Femur (tissue), 1 donor: ENCODE results near the gene CHCHD6.
A peak's percentile ranks its signal among the peaks of the same experiment; 100 is the strongest.

ENCODE experiments used
- DNase-seq: peaks from one replicate; pipeline ENCODE4 v3.0.0-alpha.2; 2017

Gene CHCHD6

DNA sequence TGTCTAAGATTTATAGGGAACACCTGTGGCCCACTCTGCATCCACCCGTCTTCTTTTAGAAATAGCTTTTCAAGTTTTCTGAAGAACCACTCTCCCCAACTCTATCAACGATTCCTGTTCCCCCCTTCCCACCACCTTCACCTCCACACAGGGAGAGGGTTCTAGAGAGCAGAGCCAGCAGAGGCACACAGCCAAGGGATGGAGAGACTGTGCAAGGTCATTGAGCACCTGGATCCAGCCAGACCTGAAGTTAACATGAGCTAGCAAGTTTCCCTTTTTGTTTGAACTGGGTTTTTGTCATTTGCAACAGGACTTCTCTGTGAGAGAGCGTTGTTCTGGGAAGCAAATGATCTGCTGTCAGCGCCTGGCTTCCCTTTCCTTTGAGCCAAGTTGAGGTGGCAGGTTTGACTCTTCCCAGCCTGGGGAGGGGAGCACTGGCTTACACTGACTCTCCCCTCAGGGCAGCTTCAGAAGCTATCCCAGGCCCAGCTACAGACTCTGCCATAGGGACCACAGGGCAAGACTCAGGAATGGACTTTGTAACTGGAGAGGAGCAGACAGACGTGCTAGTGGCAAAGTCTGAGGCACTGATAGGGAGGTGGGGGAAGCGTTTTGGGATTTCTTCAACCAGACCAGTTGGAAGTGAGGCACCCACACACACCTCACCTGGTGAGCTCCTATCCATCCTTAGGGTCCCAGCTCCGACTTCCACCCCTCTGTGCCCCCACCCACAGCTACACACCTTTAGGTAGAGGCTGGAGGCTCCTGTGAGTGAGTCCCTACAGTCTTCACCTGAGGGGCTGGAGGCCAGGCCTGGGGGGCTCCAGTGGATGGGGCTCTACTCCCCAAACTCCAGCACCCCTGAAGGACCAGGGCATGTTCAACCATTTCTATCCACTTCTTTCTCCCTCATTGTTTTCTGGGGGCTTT is 259.5 kb downstream of the CHCHD6 start:
- no peak for DNase-seq

GRCh38 chr3:126964261-126964660 is 260.2 kb downstream of the CHCHD6 start:
- no peak for DNase-seq

GRCh38 chr3:126964950-126965349 is 260.9 kb downstream of the CHCHD6 start:
- no peak for DNase-seq

DNA sequence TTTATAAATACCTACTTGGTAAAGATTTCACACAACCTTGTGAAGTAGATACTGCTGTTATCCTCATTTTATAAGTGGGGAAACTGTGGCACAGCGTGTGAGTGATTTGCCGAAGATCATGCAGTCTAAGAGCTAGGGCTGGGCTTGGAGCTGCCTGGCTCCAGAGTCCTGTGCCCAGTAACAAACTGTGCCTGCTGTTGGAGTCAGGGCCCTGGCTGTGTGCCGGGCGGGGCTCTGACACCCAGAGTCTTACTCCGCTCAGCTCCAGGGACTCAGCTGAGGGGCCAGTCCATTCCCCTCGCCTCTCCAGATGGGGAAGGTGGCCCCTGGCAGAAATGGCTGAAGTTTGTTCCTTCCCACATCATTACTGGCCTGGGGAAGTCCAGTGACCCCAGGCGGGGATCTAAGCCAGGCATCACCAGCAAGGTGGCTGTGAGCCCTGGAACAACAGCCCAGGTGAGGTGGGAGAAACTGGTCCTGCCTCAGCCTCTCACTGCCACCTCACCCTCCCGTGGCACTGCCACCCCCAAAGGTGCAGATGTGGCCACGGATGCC is 261.6 kb downstream of the CHCHD6 start:
- DNase-seq = no peak

DNA sequence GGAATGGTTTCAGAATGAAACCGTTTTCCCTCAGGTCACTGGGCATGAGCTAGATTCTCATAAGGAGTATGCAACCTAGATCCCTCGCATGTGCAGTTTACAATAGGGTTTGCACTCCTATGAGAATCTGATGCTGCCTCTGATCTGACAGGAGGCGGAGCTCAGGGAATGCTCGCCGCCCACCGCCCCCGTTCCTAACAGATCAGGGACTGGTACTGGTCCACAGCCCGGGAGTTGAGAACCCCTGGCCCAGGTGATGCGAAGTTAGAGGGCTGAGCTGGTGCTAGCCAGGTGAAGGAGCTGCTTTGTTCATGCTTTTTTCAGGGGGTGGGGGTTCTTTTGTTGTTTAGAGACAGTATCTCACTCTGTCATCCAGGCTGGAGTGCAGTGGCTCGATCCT is 263.3 kb downstream of the CHCHD6 start:
- DNase-seq = no peak

DNA sequence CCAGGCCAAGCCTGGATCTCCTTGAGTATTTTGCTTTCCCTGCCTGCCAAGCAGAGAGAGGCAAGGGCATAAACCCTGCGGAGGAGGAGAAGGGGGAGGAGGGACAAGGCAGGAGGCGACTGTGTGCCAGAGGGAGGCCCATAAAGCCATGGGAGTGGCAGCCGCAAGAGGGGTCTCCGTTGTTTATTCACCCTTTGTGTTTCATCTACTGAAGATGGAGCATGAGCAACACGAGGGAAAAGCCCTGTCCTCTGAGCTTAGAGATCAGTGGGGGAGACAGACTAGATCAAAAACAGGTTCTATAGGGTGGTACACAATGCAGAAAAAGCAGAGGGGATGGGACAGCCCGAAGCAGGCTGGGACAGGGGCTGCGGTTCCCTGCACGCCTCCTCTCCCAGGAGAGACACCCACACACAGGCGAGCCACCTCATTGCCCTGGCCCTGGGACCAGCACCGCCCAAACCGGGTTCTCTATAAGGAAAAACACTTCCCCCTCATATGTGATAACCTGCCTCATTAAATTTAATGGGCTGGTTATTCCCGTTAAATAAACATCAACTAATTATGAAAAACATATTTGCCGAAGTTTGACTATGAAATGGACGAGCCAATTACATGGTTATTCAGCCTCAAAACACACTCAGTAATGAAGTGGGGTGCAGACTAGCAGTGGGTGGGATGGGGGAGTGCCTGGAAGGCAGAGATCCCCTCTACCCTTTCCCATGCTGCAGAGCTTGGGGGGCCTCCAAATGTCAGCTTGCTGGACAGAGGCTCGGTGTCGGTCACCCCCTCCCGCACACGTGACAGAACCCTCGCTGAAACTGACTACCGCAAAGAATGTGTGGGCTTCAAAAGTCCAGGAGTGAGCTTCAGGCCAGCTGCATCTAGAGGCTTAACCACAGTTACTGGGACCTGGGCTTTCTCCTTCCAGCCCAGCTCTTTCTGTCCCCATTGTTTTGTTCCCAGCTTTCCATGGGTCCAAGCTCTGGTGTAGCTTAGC is 264.7 kb downstream of the CHCHD6 start:
- no peak for DNase-seq

GRCh38 chr3:126969586-126969985 is 265.5 kb downstream of the CHCHD6 start:
- DNase-seq = no peak

GRCh38 chr3:126970101-126970500 is 266.1 kb downstream of the CHCHD6 start:
- DNase-seq = no peak

DNA sequence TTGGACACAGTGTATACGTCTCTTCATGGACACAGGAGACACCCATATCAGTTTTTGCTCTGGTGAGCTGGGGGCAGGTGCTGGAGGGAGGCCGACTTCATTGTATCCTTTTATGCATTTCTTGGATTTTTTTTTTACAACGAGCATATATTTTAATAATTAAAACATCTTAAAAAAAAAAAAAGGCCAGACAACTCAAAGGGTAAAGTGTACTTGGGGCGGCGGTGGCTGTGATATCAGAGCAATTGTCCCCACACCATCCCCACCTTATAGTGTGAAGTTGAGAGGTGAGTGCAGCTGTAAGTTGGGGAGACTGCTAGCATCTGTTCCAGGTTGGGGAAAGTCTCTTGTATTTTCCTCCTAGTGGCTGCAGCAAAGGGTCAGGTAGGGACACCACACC is 266.9 kb downstream of the CHCHD6 start:
- DNase-seq = no peak

- DNase-seq = peak; percentile 63
Observed at GRCh38 chr3:126971891-126972351, 267.9 kb downstream of the CHCHD6 start.

- no peak for DNase-seq
Observed at GRCh38 chr3:126972866-126973265, 268.8 kb downstream of the CHCHD6 start.

- no peak for DNase-seq
Observed at GRCh38 chr3:126973814-126974213, 269.8 kb downstream of the CHCHD6 start.

- no peak for DNase-seq
Observed at GRCh38 chr3:126974756-126975155, 270.7 kb downstream of the CHCHD6 start.

DNA sequence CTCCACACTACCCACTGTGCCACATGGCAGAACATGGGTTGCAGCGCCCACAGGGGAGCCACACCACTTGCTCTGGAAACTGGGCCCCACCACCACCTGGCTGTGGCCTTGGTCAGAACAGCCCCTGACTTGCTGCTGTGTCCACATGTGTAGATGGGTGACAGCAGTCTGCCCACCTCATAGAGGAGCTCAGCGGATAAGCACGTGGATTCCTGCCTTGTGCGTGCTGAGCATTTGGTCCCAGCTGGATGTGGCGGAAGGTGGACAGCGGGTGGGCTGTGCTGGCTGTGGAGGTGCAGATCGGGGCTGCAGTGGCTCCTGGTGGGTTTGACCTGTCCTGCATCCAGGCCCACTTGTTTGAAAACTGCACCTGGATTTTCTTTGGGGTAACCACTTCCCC is 272.9 kb downstream of the CHCHD6 start:
- no peak for DNase-seq

DNA sequence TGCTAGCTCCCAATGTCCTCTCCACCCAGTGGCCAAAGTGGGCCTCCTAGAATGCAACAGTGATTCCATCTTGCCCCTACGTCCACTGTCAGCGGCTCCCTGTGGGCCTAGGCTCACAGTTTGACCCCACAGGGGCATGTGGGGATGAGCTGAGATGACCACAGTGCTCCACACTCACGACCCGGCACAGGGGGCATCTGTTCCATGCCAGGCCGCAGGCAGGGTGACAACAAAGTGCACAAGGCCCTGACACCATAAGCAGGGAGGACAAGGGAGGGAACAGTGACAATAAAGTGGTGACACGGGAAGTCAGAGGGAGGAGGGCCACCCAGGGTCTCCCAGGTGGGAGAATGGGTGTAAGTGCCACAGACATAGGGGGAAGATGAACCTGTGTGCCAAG is 273.8 kb downstream of the CHCHD6 start:
- no peak for DNase-seq

GRCh38 chr3:126978291-126978690 is 274.3 kb downstream of the CHCHD6 start:
- no peak for DNase-seq

GRCh38 chr3:126979046-126979628 is 275.1 kb downstream of the CHCHD6 start:
- no peak for DNase-seq

- DNase-seq = no peak
Observed at GRCh38 chr3:126980266-126980811, 276.3 kb downstream of the CHCHD6 start.

DNA sequence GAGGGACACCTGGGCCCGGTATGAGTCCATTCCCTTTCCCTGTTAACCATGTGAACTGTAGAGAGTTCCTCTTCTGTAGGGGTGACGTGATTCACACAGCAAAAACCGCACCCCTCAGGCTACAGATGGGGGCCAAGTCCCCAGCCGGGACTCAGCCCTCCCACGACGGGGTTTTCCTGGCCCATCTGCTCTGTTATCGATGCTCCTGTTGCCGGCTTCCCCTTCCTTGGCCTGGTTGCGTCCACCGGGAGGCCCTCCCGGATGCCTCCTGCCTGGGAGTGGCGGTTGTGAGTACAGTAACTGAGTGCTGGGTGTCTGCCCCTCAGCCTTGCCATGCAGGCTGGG is 278.1 kb downstream of the CHCHD6 start:
- no peak for DNase-seq

DNA sequence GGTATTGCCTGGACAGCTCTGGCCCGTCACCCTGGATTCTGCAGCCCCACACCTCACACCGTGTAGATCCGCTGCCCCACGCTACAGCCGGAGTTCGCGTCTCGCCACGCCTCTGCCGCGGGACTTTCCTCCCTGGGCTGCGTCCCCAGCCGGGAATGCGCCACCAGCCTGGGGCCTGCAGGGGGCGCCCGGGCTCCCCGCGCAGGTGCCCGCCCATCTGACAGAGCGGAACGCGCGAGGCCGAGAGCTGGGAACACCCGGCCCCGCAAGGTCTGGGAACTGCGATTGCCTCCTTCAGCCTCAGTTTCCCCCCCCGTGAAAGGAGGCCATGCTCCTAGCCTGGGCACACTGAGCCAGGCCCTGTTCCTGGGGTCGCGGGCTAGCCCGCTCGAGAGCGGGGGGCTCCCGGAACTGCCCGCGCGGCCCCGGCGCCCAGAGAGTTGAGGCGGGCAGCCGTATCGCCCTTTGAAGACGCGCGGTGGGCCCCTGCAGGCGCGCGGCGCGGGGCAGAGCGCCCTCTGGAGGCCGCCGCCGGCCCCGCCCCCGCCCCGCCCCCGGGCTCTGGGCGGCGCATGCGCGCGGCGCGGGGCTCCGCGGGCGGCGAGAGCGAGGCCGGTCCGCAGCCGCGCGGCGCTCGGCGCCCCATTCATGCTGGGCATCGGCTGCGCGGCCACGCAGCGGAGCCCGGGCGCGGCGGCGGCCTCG is 278.6 kb downstream of the CHCHD6 start, which contains the start of gene PLXNA1:
TSS of gene PLXNA1 (plus strand) at position 645 of the 705 bp plus-strand sequence. CDS start 5,479 bp downstream, outside the sequence.
- peak; percentile 78 for DNase-seq

DNA sequence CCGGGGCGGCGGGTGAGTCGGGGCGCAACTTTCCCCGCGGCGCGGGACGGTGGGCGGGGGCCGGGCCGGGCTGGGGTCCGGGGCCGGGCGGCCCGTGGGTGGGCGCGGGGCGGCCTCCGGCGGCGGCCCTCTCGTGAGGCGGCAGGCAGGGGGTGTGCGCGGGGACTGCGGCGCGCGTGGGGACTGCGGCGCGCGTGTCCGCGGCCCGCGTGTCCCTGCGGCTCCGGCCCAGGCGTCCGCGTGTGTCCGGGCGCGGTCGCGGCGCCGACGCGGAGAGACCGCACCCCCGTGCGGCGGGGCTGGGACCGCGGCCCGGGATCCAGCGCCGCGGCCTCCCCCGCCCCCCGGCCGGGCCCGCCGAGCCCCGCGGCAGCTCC is 279.2 kb downstream of the CHCHD6 start:
- DNase-seq = peak; percentile 21
